Erythroblast (primary cell): ENCODE measurements around the gene RNASE3.

Experiments
- GATA1 ChIP-seq: IDR thresholded peaks from 2 replicates; pipeline ENCODE4 v1.6.1; 2011; ENCODE audit warnings: low read depth, mild to moderate bottlenecking, control low read depth, low read length, moderate library complexity
- POLR2A ChIP-seq: IDR thresholded peaks from 2 replicates; pipeline ENCODE4 v1.6.1; 2011; ENCODE audit warnings: mild to moderate bottlenecking, low read length

- TF ChIP-seq POLR2A, result no peak
- no peak for TF ChIP-seq GATA1
Observed at GRCh38 chr14:20873370-20874177, 17.6 kb upstream of the RNASE3 start.
